Lower leg skin (tissue), 3 donors: ENCODE measurements around the gene RGS9BP.

Experiments used
- CTCF ChIP-seq, 3 donors: fragments of 450-650 bp; IDR thresholded peaks; one replicate each; pipeline ENCODE4 v1.5.1; 2016; ENCODE audit warnings: antibody characterized with exemption in 3 of 3, mild to moderate bottlenecking in 3 of 3, moderate library complexity in 2 of 3
- POLR2A ChIP-seq, 2 donors: fragments of 450-650 bp; IDR thresholded peaks; one replicate each; pipeline ENCODE4 v1.6.1; 2016 to 2017; ENCODE audit warnings: antibody characterized with exemption in 2 of 2, mild to moderate bottlenecking in 1 of 2, moderate library complexity in 1 of 2

GRCh38 chr19:32627714-32628270, 47.9 kb upstream of the RGS9BP start:
- TF ChIP-seq CTCF (IDR thresholded peaks at IDR 0.05) (no peak), POLR2A (IDR thresholded peaks at IDR 0.05) (no peak)
